HCT116 (cell line): Measurements from ENCODE around the gene PCYT1B. TPM values are rescaled to one million over a fixed set of nuclear protein-coding genes. Genes with fewer than 3 reads are reported as not detected.

ENCODE experiments used
- ATAC-seq: fragments of 200-7000 bp; cut with Tn5 transposase; 2 replicates; pipeline ENCODE4 v1.9.1; 2020; ENCODE audit warnings: mild to moderate bottlenecking, moderate library complexity
- BruUV-seq: library from RNA; stranded (reverse); fragments of 400-500 nt; replicated peaks from 2 replicates; lab custom pipeline; 2021; lab: Mats Ljungman, UMichigan
- CTCF ChIA-PET: fragments of 300-600 bp; sonication (Branson Sonifier 250); formaldehyde crosslinking; loops from one replicate; lab custom pipeline; 2021; ENCODE audit warnings: antibody characterized with exemption; lab: Charles Lee
- POLR2A ChIA-PET: fragments of 300-600, 350-600 bp; sonication (Branson Sonifier 250); formaldehyde crosslinking; loops from one replicate; lab custom pipeline; 2021; ENCODE audit warnings: antibody characterized with exemption; lab: Charles Lee
- RAD21 ChIA-PET, 2 experiments: fragments of 300-600 bp; sonication (Branson Sonifier 250); formaldehyde crosslinking; loops; one replicate each; lab custom pipeline; 2023; ENCODE audit warnings: low total read pairs in 2 of 2; ENCODE audit not compliant: uncharacterized antibody in 2 of 2, unreplicated experiment in 2 of 2, low non-redundant PET in 1 of 2; lab: Charles Lee
- DNase-seq: peaks from one replicate; pipeline ENCODE4 v3.0.0-alpha.2; 2010; ENCODE audit warnings: low read depth, low spot score
- H2AFZ ChIP-seq: fragments of 200-600 bp; shearing (Covaris generic), sonication (generic); 2 replicates; pipeline ENCODE4 v1.6.1; 2017; ENCODE audit warnings: low read depth, mixed run types, mixed read lengths, antibody characterized with exemption, low read length; ENCODE audit not compliant: poor library complexity, severe bottlenecking
- H3K27ac ChIP-seq: 2 replicates; pipeline ENCODE4 v1.5.1; 2012; ENCODE audit warnings: low read depth, low read length
- H3K27me3 ChIP-seq: fragments of 200-600 bp; sonication (generic); 2 replicates; pipeline ENCODE4 v1.6.1; 2016; ENCODE audit warnings: mixed run types, low read length, mixed read lengths; ENCODE audit not compliant: insufficient read depth
- H3K36me3 ChIP-seq, 2 experiments: fragments of 200-500 bp in 1 of 2; fragments of 200-600 bp in 1 of 2; sonication (Bioruptor generic) in 1 of 2; sonication (generic) in 1 of 2; 2 replicates each; pipeline versions ENCODE4 v1.5.1 to v1.6.1; 2014 to 2016; ENCODE audit warnings: low read length in 2 of 2, inconsistent platforms in 1 of 2, mixed read lengths in 1 of 2, mixed run types in 1 of 2; ENCODE audit not compliant: insufficient read depth in 2 of 2, control insufficient read depth in 1 of 2
- H3K4me1 ChIP-seq, 2 experiments: fragments of 200-600 bp in 1 of 2; sonication (generic) in 1 of 2; 2 replicates each; pipeline versions ENCODE4 v1.5.1 to v1.6.1; 2012 to 2017; ENCODE audit warnings: low read length in 2 of 2, inconsistent platforms in 1 of 2, mild to moderate bottlenecking in 1 of 2, mixed read lengths in 1 of 2, mixed run types in 1 of 2, moderate library complexity in 1 of 2; ENCODE audit not compliant: insufficient read depth in 2 of 2, control insufficient read depth in 1 of 2
- H3K4me2 ChIP-seq: fragments of 200-600 bp; sonication (generic); 2 replicates; pipeline ENCODE4 v1.6.1; 2017; ENCODE audit warnings: mixed run types, low read length, mixed read lengths
- H3K4me3 ChIP-seq, 2 experiments: fragments of 200-600 bp in 1 of 2; sonication (generic) in 1 of 2; replicated peaks in 1 of 2; 2 replicates each; pipeline ENCODE4 v1.5.1; 2011 to 2016; ENCODE audit warnings: low read length in 2 of 2, control low read depth in 1 of 2, low read depth in 1 of 2, mild to moderate bottlenecking in 1 of 2, mixed read lengths in 1 of 2, mixed run types in 1 of 2
- H3K79me2 ChIP-seq: fragments of 200-600 bp; sonication (generic); 2 replicates; pipeline ENCODE4 v1.6.1; 2017; ENCODE audit warnings: mild to moderate bottlenecking, mixed run types, low read length, moderate library complexity, mixed read lengths; ENCODE audit not compliant: insufficient read depth
- H3K9ac ChIP-seq: fragments of 200-600 bp; sonication (generic); 2 replicates; pipeline ENCODE4 v1.6.1; 2016; ENCODE audit warnings: low read length, mixed read lengths
- H3K9me2 ChIP-seq: fragments of 200-600 bp; sonication (generic), shearing (Covaris generic); 2 replicates; pipeline ENCODE4 v1.6.1; 2017; ENCODE audit warnings: mixed run types, mild to moderate bottlenecking, moderate library complexity; ENCODE audit not compliant: insufficient read depth
- H3K9me3 ChIP-seq, 2 experiments: fragments of 200-500 bp in 1 of 2; fragments of 200-600 bp in 1 of 2; sonication (Bioruptor generic) in 1 of 2; sonication (generic) in 1 of 2; 2 replicates each; pipeline ENCODE4 v1.6.1; 2014 to 2017; ENCODE audit warnings: low read length in 2 of 2, mixed read lengths in 2 of 2, inconsistent platforms in 1 of 2, low read depth in 1 of 2, mild to moderate bottlenecking in 1 of 2, mixed run types in 1 of 2, moderate library complexity in 1 of 2; ENCODE audit not compliant: control insufficient read depth in 1 of 2, insufficient read depth in 1 of 2
- H4K20me1 ChIP-seq: fragments of 200-600 bp; sonication (generic), shearing (Covaris generic); 2 replicates; pipeline ENCODE4 v1.6.1; 2017; ENCODE audit warnings: mixed run types, mild to moderate bottlenecking, moderate library complexity; ENCODE audit not compliant: insufficient read depth
- CEBPB ChIP-seq: IDR thresholded peaks from 2 replicates; pipeline ENCODE4 v1.6.1; 2012; ENCODE audit warnings: low read depth
- CTCF ChIP-seq, 3 experiments: fragments of 200-600 bp in 1 of 3; sonication (generic) in 1 of 3; IDR thresholded peaks in 2 of 3; conservative IDR thresholded peaks in 1 of 3; 2 replicates each; pipeline ENCODE4 v1.5.1; 2012 to 2017; ENCODE audit warnings: low read depth in 2 of 3, low read length in 2 of 3, antibody characterized with exemption in 1 of 3, borderline replicate concordance in 1 of 3, control low read depth in 1 of 3, mild to moderate bottlenecking in 1 of 3, mixed read lengths in 1 of 3, mixed run types in 1 of 3, moderate library complexity in 1 of 3; ENCODE audit not compliant: insufficient read depth in 1 of 3
- EZH2 ChIP-seq: fragments of 200-600 bp; sonication (generic); IDR thresholded peaks from 2 replicates; pipeline ENCODE4 v1.6.1; 2017; ENCODE audit warnings: antibody characterized with exemption, mixed run types
- EZH2phosphoT487 ChIP-seq: fragments of 200-600 bp; IDR thresholded peaks from 2 replicates; pipeline ENCODE4 v1.6.1; 2018; ENCODE audit warnings: antibody characterized with exemption, borderline replicate concordance
- FOSL1 ChIP-seq: IDR thresholded peaks from 2 replicates; pipeline ENCODE4 v1.6.1; 2012; ENCODE audit warnings: low read depth
- RAD21 ChIP-seq: IDR thresholded peaks from 2 replicates; pipeline ENCODE4 v1.6.1; 2012; ENCODE audit warnings: low read depth, mild to moderate bottlenecking
- SIN3A ChIP-seq: IDR thresholded peaks from 2 replicates; pipeline ENCODE4 v1.6.1; 2012; ENCODE audit warnings: low read depth
- intact Hi-C: fragments of 100-400 bp; cut with micrococcal nuclease; formaldehyde crosslinking; loops from 2 replicates; pipeline ENCODE4 v1.10.0; 2022
- total RNA-seq: library from RNA; stranded (reverse); gene quantifications from one replicate; pipeline ENCODE4 v1.2.1, GENCODE V29; 2021; ENCODE audit not compliant: unreplicated experiment

The PCYT1B gene
- total RNA-seq, 1 experiment from 2014 or later = not detected

- ChIA-PET CTCF (no interaction called here), POLR2A (no interaction called here), RAD21 (no interaction called here)
- Histone ChIP-seq H3K4me2 (no peak overlapping the region), H3K9ac (no peak overlapping the region), H3K4me1 (no peaks in the 10 kb centered on the region), H3K4me3 (no peak overlapping the region), H3K27ac (no peak overlapping the region), H3K79me2 (no peaks in the 10 kb centered on the region), H4K20me1 (no peaks in the 10 kb centered on the region), H3K9me3 (no peaks in the 10 kb centered on the region), H3K9me2 (no peaks in the 10 kb centered on the region), H2AFZ (no peak overlapping the region), H3K27me3 (no peaks in the 10 kb centered on the region), H3K36me3 (no peaks in the 10 kb centered on the region)
- no peak for TF ChIP-seq CEBPB
- TF ChIP-seq FOSL1 = no peak
- ATAC-seq (no peak), DNase-seq (no peak)
- BruUV-seq = no TSS peak
- intact Hi-C loops = no loop called here
These were observed 35.7 kb upstream of the PCYT1B start for GRCh38 chrX:24682739-24683432.

- Histone ChIP-seq H3K27me3 (no peaks in the 10 kb centered on the region), H3K36me3 (no peaks in the 10 kb centered on the region), H2AFZ (peak overlapping the region; percentile 35), H3K9ac (no peak overlapping the region), H3K79me2 (no peaks in the 10 kb centered on the region), H3K4me1 (no peaks in the 10 kb centered on the region), H3K4me3 (no peak overlapping the region), H4K20me1 (no peaks in the 10 kb centered on the region), H3K27ac (no peak overlapping the region), H3K4me2 (no peak overlapping the region), H3K9me2 (no peaks in the 10 kb centered on the region), H3K9me3 (no peaks in the 10 kb centered on the region)
- ChIA-PET POLR2A (no interaction called here), CTCF (interaction anchor here (0.6 to 1.0 kb wide), 3 partner anchors 12 to 281 kb away, joined by 3 to 6 read pairs (median 5); no protein-coding TSS in a partner anchor), RAD21 (no interaction called here)
- DNase-seq = no peak
- TF ChIP-seq EZH2 (no peak), SIN3A (no peak), RAD21 (peak; percentile 33; the same call in 1 of the 2 replicates), CTCF (IDR thresholded peaks at IDR 0.05 in 2 of 3, conservative IDR thresholded peaks at IDR 0.05 in 1 of 3; ENCODE audit: borderline replicate concordance in 1 of 3, insufficient read depth in 1 of 3, low read depth in 2 of 3, low read length in 2 of 3) (peak; percentile 5 to 35 (median 26); a peak in 2 of 6 replicates), EZH2phosphoT487 (no peak)
- intact Hi-C loops = no loop called here
- no TSS peak for BruUV-seq
- peak; percentile 76 for ATAC-seq
These were observed 29.4 kb upstream of the PCYT1B start for GRCh38 chrX:24676403-24677024.
